ENCODE measurements around the gene AAK1. TPM values are rescaled to one million over a fixed set of nuclear protein-coding genes. Genes with fewer than 3 reads are reported as not detected.
"Not testable (repeated sequence)": the region's sequence is repeated elsewhere in the genome, so short reads cannot be mapped to it uniquely, and the experiment has no call there.

The AAK1 gene
- polyA plus RNA-seq, 1 donor: 16.3 TPM

DNA sequence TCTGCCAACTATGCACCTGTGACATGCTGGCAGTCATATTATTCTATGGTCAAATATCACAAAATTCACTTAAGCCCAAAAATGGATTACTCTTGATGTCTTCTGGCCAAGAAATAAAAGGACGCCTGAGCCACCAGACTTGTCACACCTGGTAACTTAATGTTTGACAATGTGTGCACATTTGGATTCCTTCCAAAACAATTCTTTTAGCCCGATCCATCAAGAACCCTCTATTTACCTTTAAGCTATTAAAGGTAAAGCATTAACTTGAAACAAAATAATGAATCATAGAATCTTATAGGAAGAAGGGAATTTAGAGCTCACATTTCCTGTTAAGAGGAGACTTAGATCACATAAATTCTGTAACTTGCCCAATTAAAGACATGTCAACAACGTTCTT lies 159.8 kb downstream of the AAK1 start:
- DNase-seq: no peak

DNA sequence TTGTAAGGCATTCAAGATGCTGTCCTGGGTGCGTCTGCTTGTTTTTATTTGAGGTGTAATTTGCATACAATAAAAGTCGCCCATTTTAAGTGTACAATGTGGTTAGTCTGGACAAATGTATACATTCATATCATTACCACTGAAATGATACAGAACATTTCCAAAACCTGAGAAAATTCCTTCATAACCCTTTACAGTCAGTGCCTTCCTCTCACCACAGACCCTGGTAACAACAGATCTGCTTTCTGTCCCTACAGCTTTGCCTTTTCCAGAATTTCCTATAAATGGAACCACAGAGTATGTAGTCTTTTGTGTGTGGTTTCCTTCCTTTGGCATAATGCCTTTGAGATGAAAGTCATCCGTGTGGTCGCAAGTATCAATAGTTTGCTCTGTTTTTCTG lies 160.5 kb downstream of the AAK1 start:
- no peak for DNase-seq

DNA sequence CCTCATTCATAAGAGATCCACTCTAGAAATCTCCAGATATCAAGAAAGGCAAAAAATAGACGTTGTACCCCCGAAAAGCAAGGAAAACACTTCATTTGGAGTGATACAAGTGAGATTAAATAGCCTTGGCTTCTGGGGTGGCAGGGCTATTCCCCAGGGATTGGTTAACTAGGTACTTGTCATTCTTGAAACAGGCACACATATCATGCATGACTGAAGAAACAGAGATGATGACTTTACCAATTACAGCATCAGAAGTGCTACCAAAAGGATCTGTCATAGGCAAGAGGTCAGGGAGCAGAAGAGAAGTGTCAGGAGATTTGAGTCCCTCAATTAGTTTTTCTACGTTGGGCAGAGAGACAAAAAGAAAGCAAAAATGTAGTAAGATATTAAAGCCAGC lies 161.1 kb downstream of the AAK1 start:
- DNase-seq: no peak

DNA sequence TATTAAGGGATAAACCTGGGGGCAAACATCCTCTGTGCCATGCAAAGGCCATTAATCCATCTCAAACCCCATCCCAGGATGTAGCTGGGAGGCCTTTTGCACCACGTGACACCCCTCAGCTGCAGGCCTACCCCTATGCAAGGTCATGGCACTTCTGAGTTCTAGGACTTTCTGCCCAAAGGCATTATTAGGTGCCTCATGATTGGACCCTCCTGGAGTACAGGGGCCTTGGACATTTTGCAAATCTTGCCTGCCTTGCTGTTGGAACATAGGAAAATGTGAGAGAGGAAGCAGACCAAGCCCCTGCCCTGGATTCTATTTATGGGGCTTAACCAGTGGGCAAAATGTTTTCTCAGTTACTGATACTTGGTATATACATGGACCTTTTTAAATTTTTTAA lies 162.1 kb downstream of the AAK1 start:
- DNase-seq: no peak

DNA sequence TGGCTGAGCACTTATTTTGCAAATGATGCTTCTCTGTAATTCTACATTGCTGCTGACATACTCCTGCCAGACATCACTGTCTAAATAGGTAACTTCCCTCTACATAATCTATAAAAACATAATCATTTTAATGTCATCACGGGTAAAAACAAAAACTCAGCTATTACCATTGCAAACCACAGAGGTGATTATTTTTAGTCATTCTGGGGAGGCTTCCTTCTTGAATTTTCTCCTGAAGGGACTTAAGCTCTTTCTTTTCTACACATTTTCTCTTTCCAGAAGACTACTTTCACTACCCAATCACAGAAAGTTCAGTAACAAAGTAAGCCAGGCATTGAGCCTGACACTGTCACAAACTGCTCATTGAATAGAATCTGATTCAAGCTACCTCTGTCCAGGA lies 165.9 kb downstream of the AAK1 start:
- no peak for DNase-seq

DNA sequence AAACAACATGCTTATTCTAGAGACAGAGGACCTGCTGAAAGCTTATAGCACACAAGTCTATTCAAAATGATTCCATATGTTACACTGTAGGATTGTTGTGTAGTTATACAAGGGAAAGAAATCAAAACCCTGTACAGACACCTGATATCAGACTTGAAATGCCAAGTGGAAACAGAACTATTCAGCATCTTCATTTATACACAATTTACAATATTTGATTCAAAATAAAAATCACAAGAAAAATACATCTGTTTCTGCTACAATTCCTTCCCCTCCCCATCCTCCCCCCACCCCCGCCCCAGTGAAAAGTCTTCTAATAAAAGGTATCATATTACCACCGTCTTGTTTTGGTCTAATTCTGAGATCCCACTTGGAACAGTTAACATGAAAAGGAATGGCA lies 168.9 kb downstream of the AAK1 start:
- no peak for DNase-seq

DNA sequence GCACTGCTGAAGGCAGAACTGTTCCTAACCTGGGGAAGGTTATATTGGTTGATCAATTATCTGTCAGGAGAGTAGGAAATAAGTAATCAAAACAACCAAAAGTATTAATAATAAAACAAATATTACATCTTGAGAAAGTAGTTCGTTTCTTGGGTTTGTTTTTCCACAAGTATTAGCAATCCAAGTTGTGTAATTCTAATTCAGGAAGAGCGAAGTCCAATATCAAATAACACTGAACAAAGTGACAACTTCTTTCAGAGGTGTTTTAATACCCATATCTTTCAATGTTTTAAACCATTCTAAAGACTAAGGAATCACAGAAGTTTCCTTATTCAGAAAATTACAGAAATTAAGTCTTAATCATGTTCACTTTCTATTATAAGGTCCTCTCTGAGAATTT lies 171.7 kb downstream of the AAK1 start:
- DNase-seq: no peak

DNA sequence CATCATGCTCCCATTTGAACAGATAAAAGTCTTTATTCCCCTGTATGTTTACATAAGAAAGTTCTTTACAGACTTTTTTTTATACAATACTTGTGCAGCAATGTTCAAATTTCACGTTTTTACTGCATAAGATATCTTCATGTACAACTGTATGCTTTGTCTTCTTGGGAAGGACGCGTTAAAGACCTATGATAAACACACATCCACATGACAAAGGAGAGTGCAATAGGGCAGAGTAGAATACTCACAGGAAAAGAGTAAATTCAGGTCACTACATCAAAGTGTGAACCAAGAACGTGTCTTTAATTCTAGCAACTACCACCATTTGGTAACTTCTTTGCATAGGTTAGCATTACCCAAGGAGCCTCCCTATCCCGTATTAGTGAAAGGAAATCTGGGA lies 172.6 kb downstream of the AAK1 start:
- DNase-seq: no peak

DNA sequence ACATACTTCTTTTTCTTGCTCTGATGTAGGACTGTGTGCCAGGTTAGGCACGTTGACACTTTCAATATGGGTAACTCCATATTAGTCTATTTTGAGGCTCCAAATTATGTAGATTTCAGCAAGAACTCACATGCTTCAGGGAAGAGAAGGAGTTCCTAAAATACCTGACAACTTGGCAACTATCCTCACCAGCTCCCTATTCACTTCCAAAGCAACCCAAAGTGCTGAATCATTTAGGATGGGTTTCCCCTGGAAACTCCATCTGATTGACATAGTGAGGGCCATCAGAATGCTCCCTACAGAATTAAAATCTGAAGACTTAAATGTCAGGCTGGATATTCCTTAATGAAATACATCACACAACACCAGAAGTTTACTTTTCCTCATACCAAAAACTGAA lies 173.8 kb downstream of the AAK1 start:
- DNase-seq: no peak

DNA sequence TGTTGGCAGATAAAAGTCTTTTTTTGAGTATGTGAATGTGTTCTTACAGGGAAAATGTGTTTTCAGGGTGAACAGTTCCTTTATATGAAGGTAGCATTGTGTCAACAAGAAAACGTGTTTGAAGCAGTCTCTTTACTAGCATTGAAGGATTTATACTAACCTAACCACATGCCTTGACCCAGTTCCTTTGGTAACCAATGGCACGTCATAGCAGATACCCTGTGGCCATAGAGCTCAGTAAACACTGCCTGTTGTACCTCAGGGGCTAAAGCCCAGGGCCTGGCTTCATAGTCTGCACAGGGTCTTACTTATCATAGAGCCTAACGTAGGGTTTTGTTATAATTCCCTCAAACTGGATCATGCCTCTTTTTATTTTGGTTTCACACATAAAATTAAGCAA lies 174.2 kb downstream of the AAK1 start:
- no peak for DNase-seq

DNA sequence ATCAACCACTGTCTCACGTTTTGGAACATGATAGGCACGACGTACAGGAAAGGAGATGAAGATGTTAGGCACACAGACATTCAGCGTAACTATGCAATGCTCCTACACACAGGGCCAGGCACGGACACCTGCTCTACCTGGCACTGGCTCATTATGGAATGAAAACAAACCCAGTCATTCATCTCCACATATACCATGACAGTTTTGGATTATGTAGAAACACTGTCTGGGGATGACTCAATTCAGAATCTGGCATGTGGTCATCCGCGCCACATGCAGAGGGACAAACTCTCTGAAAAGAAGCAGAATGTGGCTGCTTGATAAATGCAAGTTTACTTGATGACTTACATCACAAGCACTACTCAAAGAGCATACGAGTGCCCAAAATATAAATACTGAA lies 176.8 kb downstream of the AAK1 start:
- no peak for DNase-seq

DNA sequence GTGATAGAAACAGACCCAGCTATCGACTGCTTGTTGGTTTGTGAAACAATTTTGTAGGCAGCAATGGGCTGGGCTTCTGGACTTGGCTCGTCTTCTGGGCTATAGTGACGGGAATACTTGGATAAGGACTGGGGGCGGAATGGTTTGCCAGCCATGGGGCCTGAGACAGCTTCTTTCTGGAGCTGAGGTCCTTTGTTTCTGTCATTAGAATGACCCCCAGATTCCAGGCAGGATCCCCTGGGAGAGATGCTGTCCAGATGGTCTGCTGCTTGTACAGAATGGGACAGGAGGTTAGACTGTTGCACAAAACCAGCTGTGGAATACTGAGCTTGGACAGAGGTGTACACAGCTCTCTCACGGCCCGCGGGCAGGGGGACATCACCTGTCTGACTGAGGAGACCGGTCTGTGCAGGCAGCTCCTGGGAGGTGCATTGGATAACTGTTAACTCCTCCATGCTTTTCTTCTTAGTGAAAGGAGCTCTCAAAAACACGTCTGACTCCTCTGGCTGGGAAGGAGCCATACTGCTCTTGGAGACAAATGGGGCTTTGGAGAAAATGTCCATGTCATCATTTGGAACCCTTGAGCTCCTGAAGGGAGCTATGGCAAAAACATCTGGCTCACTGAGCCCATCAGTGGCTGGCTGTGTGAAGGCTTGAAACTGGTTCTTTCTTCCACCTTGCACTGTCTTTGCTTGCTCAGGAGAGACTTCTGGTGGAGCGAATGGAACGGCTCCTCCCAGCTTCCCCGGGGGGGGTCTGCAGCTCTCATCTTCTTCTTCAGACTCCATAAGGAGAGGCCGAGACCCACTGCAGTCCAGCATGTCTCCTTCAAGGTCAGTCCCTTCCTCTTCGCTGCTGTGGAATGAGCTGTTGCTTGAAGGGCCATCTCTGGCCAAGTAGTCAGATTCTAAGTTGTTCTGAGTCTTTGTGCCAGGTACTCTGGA lies 177.8 kb downstream of the AAK1 start:
- DNase-seq: peak; percentile 36

DNA sequence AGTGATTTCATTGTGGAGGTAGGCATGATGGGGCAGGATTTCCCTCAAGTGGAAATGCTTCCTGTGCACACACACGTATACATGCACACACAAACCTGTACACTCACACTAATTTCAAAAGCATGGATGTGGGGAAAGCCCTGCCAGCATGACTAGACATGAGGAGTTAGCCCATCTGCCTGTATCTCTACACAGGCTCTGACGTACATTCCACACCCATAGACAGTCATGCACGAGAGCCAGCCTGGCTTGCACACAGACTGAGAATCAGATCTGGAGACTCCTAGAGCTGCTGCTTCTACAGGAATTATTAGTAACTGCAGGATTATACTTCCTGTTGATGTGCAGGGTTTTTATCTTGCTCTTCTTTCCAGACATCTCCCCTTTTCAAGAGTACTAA lies 179.0 kb downstream of the AAK1 start:
- peak; percentile 8 for DNase-seq

DNA sequence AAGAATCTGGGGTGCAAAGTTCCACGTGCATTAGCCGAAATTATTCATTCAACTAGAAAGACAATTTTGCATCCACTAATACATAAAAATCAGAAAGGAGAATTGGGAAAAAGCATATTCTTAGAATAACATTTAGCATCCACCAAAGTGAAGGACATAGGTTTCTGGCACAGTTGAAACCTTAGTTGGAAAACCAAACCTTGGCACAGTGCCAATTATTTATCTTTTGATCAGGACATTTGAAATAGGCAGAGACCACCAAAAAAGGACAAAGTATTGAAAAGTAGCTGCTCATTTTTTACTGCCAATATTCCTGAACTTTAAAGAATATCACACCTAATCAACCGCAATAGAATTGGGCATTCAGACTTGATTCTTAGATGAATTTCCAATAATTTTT lies 180.8 kb downstream of the AAK1 start:
- DNase-seq: no peak

DNA sequence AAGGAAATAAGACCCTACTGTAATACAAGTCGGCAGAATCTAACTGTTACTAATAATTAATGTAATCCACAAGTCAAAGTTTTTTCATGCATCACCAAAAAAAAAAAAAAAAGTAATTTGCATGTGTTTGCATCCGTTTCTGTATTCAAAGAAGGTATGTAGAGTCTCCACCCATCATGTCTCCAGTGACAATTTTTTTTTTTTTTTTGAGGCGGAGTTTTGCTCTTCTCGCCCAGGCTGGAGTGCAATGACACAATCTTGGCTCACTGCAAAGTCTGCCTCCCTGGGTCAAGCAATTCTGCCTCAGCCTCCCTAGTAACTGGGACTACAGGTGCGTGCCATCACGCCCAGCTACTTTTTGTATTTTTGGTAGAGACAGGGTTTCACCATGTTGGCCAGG lies 182.1 kb downstream of the AAK1 start:
- no peak for DNase-seq

DNA sequence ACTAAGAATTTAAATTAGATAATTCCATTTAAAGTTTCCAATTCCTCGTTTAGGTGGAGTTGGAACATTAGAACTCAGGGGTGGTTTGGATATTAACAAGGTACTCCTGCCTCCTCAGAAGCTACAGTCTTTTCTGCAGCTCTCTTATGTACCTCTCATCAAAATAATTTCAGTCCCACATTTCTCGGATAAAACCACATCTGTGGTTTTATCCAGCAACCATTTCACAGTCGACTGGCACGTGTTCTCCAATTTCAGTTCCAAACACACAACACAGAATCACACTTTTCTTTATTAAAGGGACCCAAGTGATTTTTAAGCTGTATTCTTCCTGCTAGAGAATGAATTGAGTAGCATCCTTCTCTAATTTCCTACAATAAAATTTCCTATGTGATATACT lies 183.6 kb downstream of the AAK1 start:
- DNase-seq: no peak

DNA sequence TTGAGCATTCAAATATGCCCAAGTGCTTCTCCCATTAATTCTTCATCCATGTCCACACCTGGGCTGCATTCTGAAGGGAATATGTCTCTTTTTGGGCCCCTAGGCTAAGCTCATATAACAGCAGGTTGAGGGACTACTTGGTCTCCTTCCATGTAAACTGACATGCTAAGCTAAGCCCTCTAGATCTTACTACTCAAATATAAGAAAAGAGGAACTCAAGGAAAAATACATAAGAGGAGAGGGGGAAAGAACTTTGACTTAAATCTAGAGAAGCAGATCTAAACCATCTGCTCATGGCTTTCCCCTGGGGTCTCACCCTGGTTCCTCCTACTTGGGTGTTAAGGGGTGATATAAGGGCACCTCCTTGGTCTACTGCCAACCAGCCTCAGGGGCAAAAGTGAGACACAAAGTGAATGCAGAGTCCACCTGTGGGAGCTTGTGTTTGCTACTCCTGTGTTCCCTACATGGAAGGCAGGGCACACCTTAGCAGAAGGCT lies 186.5 kb downstream of the AAK1 start:
- no peak for DNase-seq

DNA sequence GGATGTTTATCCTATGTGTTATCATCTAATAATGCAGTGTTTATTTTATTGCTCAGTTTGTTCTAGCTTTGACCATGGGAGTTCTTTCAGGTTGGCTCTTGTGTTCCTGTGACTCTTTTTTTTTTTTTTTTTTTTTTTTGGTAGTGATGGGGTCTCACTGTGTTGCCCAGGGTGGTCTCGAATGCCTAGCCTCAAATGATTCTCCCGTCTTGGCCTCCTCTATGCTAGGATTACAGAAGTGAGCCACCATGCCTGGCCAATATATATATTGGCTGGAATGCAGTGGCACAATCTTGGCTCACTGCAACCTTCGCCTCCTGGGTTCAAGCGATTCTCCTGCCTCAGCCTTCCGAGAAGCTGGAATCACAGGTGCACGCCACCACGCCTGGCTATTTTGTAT lies 187.4 kb downstream of the AAK1 start:
- no peak for DNase-seq

DNA sequence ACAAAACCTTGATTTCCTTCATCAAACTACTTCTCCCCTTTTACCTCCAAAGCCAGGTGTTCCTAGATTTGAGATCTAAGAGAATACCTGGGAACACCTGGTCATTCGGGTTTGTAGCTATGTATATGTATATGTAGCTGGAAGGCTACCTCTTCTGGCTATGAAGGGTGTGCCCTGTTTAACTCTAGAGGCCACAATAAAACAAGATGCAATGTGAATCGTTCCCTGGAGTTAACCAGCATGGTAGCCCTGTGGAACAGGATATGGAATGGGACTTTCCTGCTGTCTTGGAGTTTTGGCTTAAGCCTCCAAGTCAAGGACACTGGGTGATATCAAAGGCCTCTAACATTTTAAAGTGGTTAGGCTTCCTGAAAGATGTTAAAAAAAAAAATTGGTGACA lies 188.6 kb downstream of the AAK1 start:
- DNase-seq: no peak

DNA sequence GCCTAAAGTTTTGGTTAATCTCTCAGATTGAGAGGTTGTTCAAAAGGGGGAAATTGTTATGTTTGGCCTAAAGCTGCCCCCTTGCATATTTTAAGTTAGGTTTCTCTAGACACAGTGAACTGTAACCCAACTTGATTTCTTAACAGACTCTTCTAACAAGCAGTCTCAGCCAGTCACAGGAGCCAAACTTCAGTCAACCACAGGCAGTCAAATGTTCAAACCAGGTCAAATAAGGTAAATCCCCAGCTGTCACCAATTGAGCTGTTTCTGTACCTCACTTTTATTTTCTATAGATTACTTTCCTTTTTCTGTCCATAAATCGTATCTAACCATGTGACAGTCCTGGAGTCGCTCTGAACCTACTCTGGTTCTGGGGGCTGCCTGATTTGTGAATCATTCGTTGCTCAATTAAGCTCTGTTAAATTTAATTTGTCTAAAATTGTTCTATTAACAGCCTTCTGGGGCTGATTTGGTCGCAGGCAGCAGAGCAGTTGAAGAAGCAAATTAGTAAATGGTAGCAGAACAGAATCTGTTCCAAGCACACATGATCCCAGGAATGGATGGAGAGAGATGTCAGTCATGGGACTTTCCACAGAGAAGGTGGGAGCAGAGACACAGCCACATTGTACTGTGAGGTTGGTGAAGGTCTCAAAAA lies 189.9 kb downstream of the AAK1 start:
- no peak for DNase-seq

DNA sequence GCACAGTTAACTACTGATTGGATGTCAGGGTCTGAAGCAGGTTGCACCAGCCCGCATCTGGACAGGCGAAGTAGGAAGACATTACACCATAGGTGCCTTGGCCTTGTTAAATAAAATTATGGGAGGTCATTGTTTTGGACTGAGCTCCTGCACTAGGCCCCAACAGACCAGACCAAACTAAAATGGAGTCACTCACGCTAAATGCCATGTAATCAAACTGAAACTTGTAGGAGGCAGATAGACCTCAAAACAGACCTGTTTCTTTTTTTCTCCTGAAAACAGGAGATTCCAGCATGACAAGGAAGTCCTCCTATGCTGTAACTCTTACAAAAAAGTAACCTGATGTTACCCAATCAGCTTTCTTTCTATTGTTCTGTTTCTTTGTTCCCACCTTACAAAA lies 190.9 kb downstream of the AAK1 start:
- no peak for DNase-seq

DNA sequence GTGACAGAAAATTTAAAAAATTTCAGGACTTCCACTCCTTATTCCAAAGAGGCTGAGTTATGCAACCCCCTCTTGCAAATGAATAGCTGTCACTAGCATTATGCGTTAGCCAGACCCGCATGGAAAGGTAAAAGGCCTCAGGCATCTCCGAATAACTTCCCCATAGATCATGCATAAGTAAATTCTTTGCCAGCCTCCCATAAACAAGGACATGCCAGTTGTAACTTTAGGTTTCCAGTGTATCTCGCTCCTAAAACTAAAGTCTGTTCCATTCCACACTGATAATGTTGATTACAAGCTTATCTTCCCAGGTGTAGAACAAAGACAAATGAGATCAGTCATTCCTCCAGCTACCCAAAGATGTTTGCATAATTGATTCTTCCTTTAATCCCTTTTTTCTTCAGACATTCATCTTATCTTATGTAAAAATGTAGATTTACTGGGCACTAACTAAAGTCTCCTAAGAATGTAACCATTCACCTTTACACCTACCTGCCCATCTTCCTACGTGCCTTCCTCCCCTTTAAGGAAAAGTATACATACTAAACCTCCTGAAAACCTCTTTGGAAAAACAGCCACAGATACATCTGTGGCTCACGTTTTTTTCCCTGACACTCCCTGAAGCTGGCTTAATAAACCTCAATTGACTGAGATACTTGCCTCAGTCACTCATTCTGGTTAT lies 192.7 kb downstream of the AAK1 start:
- no peak for DNase-seq

DNA sequence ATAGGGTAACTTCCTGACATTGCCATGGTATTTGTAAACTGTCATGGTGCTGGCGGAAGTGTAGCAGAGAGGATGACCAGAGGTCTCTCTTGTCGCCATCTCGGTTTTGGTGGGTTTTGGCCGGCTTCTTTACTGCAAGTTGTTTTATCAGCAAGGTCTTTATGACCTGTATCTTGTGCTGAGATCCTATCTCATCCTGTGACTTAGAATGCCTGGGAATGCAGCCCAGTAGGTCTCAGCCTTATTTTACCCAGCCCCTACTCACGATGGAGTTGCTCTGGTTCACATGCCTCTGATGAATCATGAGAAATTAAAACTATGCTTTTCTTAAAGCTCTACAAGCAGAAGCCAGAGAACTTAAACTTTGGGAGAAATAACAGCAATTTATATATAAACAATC lies 193.6 kb downstream of the AAK1 start:
- DNase-seq: no peak

DNA sequence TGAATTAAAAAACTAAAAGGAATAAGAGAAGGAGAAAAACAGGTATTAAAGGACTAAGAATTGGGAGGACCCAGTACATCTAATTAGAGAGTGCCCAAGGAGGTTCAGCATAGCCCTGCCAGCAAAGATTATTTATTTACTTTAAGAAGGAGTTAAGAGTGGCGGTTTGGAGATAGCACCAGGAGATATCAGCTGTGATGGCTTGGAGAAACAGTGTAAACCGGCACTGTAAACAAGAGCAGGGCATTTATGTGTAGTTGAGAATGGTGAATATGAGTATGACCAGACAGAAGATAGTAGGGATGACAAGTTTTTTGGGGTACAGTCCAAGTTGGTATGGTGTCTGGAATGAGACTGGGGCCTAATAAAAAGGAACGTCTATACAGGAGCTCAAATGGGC lies 199.9 kb downstream of the AAK1 start:
- not testable (repeated sequence) for DNase-seq
